GM21447 (cell line): ENCODE measurements around the gene EMP2.
"Not testable (repeated sequence)": the region's sequence is repeated elsewhere in the genome, so short reads cannot be mapped to it uniquely, and the experiment has no call there.

ENCODE experiments used
- ATAC-seq: cut with Tn5 transposase; IDR thresholded peaks from one replicate; pipeline ENCODE4 v1.9.1; 2021; ENCODE audit not compliant: unreplicated experiment

The EMP2 gene

GRCh38 chr16:10579965-10580882 is at the start of gene EMP2:
Gene EMP2 (minus strand): TSS chr16:10580598. CDS start chr16:10547617, 32,981 bp downstream.
- no peak for ATAC-seq

- no peak for ATAC-seq
Measured at GRCh38 chr16:10629592-10629963, 49.2 kb upstream of the EMP2 start.

DNA sequence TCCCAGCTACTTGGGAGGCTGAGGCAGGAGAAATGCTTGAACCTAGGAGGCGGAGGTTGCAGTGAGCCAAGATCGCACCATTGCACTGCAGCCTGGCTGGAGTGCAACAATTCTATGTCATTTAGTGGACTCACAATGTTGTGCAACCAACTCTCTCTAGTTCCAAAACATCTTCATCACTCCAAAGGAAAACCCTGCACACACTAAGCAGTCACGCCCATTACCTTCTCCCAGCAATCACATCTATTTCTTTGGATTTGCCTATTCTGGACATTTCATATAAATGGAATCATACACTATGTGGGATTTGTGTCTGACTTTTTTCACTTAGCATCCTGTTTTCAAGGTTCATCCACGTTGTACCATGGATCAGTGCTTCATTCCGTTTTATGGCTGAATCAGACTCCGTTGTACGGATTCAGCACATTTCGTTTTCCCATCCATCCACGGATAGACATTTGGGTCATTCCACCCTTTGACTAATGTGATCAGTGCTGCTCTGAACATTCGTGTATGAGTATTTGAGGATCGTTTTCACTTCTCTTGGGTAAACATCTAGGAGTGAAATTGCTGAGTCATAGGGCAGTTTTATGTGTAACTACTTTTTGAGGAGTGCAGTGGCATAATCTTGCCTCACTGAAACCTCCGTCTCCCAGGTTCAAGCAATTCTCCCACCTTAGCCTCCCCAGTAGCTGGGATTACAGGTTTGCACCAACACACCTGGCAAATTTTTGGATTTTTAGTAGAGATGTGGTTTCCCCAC is 45.4 kb upstream of the EMP2 start:
- no peak for ATAC-seq

DNA sequence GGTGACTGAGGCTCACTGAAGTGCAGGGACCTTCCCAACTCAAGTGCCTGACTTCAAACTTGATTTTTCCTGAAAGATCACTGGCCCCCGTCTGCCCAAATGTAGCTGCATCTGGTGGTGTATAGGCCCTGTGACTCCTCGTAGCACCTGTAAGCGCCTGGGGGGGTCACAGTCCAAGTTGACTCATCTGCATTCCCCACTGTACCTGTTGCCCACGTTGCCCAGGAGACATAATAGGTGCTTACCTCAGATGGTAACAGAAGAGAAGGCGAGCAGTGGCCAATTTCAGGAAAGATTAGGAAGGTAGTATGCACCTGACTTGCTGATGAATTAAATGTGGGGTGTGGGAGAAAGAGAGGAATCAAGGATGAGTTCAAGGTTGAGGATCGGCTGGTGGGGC is 44.1 kb upstream of the EMP2 start:
- no peak for ATAC-seq

GRCh38 chr16:10623059-10623458 is 42.7 kb upstream of the EMP2 start:
- no peak for ATAC-seq

DNA sequence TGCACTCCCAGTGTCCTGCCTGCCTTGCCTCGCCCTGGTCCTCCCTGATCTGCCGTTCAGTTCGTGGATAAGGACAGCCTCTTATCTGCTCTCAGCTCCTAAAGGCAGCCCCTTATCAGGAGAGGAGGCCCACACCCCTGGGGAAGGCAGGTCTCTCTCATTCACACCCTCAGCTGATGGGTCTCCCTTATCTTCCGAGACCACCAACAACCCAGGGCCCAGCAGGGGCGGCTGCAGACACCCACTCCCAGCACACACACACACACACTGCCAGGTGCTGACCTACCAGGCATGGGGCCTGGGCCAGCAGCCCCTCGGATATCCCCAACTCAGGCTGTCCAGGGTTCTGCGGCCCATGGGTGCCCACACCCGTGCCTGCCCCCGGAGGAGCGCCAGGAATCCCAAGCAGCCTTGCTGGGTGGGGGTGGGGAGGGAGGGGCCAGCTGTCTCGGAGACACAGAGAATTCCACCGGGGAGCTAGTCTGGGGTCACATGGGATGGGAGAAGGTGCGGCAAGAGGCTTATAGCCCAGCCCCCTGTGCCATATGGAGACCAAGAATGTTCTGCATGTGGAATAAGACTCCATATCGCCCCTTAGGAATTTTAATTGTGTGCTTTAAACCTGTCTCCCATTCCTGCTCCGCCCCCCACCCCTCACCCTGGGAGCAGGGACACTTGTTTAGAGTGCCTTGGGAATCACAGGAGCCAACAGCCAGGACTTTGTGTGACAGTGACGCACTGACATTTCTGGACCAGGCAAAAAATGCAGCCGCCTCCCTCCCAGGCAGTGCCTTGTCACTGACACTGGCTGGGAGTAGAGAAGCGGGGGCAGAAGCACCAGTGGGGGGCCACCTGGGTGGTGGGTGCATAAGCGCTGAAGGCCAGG is 41.9 kb upstream of the EMP2 start:
- no peak for ATAC-seq

- ATAC-seq = not testable (repeated sequence)
Measured at GRCh38 chr16:10621216-10621949, 41.0 kb upstream of the EMP2 start.

DNA sequence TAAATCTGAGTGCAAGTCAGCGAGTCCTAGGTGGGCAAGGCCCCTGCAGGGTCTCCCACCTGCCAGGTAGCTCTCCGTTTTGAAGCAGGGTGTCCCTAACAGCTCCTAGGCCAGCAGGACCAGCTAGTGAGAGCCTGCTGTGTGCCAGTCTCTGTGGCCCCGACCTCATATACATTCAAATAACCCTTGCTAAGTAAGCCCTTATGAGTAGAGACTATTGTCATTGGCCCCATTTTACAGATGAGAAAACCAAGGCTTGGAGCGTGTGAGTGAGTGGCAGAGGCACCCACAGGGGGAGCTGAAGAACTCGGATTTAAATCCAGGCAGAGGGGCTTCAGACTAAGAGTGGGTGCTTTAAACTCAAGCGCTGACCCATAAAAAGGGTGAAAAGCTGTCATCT is 39.7 kb upstream of the EMP2 start:
- ATAC-seq = no peak

DNA sequence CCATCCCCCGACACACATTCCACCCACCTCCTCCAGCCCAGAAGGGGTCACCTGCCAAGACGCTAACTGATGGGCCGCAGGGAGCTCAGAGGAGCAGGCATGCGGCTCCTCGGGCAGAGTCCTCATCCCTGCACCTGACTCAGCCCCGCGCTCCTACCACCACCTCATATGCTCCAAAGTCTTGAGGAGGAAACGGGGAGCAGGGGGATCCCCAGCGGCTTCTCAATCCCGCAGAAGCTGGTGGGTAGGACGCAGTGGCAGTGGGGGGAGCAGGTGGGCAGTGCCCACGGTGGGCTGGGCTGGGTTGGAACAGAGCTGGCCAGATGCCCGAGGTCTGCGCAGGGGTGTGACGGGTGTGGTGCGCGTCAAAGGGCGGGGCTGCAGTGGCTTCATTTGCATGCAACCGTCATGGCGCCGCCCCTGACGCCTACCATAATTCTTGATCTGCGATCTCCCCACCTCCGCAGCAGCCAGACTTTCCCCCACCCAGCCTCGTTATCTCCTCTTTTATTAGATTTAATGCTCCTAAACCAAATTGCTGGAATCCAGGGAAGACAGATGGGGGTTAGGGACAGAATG is 39.0 kb upstream of the EMP2 start:
- no peak for ATAC-seq

DNA sequence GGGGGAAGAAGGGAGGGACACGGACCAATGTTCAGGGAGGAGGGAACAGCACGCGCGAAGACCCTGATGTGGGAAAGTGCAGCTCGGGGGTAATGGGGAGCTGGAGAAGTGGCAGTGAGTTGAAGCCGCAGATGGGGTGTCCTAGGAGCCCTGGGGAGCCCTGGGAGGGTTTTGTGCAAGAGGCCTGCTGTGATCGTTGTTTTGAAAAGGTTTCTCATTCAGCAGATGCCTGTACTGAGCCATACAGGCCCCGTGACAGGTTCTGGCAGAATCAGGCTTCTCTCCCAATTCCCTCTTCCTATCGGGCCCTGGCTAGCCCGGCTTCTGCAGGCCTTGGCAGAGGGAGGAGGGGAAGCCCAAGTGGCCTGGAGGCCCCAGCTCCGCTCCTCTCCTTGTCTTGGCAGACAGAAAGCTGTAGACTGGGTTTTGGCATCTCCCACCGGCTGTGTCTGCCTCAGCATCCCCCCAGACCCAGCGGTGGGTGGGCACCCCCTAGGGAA is 38.4 kb upstream of the EMP2 start:
- no peak for ATAC-seq

- no peak for ATAC-seq
Measured at GRCh38 chr16:10617662-10618420, 37.4 kb upstream of the EMP2 start.

DNA sequence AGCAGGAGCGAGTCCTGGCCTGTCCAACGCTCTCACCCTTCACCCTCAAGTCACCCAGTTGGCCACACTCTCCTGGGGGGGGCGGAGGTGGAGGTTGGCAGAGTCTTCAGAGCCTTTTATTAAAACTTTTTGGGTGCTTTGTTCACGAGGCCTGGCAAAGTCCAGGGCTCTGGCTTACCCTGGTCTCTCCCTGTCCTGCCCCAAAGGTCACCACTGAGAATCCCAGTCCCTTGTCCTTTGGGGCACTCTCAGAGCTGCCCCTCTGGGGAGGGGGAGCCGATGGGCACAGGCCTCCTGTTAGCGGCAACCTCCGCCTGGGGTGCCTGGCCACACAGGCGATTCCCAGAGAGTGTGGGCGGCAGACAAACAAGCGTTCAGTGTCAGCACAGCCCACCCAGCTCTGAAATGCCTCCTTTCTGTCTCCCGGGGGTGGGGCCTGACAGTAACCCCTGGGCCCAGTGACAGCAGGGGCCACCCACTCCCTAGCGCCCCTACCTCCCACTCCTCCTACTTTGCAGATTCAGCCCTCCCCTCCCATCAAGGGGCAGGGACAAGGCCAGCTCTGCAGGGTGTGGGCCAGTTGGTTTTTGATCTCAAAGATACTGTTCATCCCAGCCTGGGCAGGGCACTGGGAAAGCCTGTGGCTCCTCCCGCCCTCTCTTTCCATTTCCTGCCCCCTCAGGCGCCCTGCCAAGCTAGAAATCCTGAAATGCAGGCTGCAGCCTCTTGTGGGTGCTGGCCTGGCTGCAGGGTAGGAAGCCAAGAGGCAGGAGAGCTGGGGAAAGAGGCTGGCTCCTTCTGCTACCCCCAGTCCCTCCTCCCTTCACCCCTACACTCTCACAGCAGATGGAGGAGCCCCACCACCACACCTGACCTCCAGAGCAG is 36.6 kb upstream of the EMP2 start:
- no peak for ATAC-seq

GRCh38 chr16:10616419-10616755 is 36.0 kb upstream of the EMP2 start:
- no peak for ATAC-seq

DNA sequence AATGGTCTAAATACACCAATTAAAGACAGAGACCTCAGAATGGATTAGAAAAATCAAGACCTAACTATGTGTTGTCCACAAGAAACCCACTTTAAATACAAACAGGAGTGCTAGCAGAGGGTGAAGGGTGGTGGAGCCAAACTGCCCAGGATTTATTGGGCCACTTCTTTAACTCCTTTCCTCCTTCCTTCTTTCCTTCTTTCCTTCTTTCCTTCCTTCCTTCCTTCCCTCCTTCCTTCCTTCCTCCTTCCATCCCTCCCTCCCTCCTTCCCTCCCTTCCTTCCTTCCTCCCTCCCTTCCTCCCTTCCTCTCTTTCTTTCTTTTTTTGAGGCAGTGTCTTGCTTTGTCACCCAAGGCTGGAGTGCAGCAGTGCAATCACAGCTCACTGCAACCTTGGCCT is 34.3 kb upstream of the EMP2 start:
- ATAC-seq = no peak

GRCh38 chr16:10613785-10614485 is 33.5 kb upstream of the EMP2 start:
- no peak for ATAC-seq

GRCh38 chr16:10612649-10613179 is 32.3 kb upstream of the EMP2 start:
- ATAC-seq = no peak

GRCh38 chr16:10611825-10612342 is 31.5 kb upstream of the EMP2 start:
- ATAC-seq = no peak
